Activated naive CD4-positive, alpha-beta T cell treated with anti-CD3 and anti-CD28 coated beads for 36 hours (primary cell): ENCODE measurements around the gene PAX9. TPM values are rescaled to one million over a fixed set of nuclear protein-coding genes. Genes with fewer than 3 reads are reported as not detected.

Source experiments
- CTCF ChIA-PET: fragments of 350-600 bp; sonication (Branson Sonifier 250); formaldehyde crosslinking; loops from one replicate; lab custom pipeline; 2021; ENCODE audit warnings: antibody characterized with exemption; lab: Charles Lee
- DNase-seq: peaks from one replicate; pipeline ENCODE4 v3.0.0-alpha.2; 2020
- H3K27ac Mint-ChIP-seq: one replicate; pipeline ENCODE4 v1.8.0; 2021; ENCODE audit warnings: mild to moderate bottlenecking, mixed read lengths
- H3K27me3 Mint-ChIP-seq: one replicate; pipeline ENCODE4 v1.8.0; 2021; ENCODE audit warnings: low read depth, mixed read lengths
- H3K36me3 Mint-ChIP-seq: one replicate; pipeline ENCODE4 v1.8.0; 2021; ENCODE audit warnings: low read depth, mixed read lengths
- H3K4me1 Mint-ChIP-seq: one replicate; pipeline ENCODE4 v1.8.0; 2021; ENCODE audit warnings: low read depth, mixed read lengths
- H3K4me3 Mint-ChIP-seq: one replicate; pipeline ENCODE4 v1.8.0; 2021; ENCODE audit warnings: mild to moderate bottlenecking, moderate library complexity, mixed read lengths
- H3K9me3 Mint-ChIP-seq: one replicate; pipeline ENCODE4 v1.8.0; 2021; ENCODE audit warnings: mixed read lengths
- intact Hi-C: fragments of 100-400 bp; cut with micrococcal nuclease; formaldehyde crosslinking; loops from one replicate; pipeline ENCODE4 v1.15.1; 2023
- total RNA-seq, 2 experiments: library from RNA; stranded (reverse); gene quantifications; one replicate each; pipeline ENCODE4 v1.2.3, GENCODE V29; 2021

Gene PAX9
- total RNA-seq, 2 experiments from 2014 or later: not detected

DNA sequence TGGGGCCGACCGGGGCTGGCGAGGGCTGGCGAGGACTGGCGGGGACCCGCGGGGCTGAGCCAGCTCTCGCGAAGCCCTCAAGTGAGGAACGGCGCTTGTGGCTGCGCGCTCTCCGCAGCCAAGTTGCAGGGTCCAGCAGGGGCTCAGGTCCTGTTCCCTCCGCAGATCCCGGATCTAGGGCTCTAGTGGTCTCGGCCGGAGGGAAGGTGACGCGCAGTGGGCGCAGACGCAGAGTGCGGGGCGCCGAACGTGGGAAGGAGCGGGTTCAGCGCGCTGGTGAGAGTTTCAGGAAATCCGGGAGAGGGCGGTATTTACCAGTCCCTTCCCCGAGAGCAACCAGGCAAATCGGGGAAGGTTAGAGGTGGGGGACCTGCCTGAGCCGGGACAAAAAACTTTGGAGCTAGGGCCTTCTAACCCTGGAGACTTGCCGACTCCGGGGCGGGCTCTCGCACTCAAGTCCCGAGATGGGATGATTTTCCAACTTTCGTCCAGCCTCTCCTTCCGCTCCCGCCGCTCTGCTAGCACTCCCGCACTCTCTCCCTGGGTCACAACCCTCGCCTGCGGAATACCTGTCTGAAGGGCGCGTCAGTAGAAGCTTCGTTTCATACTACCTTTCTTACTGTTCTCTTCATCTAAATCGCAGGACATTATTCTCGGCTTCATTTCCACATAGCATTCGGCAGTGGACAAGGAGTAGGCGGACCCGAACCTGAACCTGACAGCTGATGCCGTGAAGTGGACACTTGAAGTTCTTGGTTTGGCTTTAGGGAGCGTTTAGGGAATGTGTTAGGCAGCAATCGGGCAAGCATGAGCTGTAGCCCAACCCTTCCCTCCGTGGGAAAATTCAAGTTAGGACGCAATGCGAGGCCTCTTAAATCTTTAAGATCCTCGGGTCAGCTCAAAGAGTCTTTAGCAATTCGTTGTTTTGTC, 13.6 kb upstream of the PAX9 start:
- CTCF ChIA-PET: no interaction called here

DNA sequence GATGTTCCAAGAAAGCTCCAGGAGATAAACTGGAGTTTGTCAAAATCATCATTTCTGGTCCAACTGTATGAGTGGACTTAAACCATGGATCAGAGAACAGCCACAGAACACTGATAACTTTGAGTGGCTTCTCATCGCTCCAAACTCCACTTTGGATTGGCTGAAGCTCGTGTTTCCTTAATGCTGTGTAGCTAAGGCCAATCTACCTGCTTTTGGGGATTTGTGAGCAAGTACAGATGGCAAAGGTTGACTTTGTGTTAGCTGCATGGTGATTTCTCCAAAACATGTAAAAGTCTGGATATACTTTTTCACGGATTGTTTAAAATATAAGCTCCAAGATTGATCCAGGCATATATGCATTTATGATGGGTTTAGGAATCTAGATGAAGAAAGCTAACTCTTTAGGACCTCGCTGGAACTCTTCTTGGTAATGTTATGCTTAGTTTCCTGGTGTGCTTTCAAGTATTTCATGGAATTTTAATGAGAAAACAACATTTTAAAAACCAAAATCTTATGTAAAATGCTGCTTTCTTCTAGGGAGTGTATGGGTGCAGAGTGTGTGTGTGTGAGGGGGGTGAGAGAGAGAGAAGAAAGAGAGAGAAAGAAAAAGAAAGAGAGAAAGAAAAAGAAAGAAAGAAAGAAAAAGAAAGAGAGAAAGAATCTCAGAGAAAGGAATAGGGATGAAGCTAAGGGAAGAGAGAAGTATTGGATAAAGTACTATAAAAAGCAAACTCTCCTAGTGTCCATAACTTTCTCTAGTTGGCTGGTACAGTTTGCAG, 11.6 kb upstream of the PAX9 start:
- Mint-ChIP-seq H3K27ac (no peak overlapping the region), H3K36me3 (peaks cover 1% of the 10 kb centered on the region), H3K4me3 (no peak overlapping the region), H3K9me3 (no peaks in the 10 kb centered on the region), H3K4me1 (peaks cover 9% of the 10 kb centered on the region), H3K27me3 (peaks cover 66% of the 10 kb centered on the region)
- no peak for DNase-seq
- intact Hi-C loops: loop anchor here (5.0 kb wide), 1 partner anchor 502 kb away; no protein-coding TSS in a partner anchor
- CTCF ChIA-PET: interaction anchor here (0.6 to 1.4 kb wide), 4 partner anchors 10 to 500 kb away, joined by 3 to 4 read pairs (median 4); no protein-coding TSS in a partner anchor

More for the DNA sequence above, 13.6 kb upstream of the PAX9 start:
- H3K4me3 Mint-ChIP-seq: no peak overlapping the region
- H3K36me3 Mint-ChIP-seq: peaks cover 1% of the 10 kb centered on the region
- no peak overlapping the region for H3K27ac Mint-ChIP-seq
- peaks cover 59% of the 10 kb centered on the region for H3K27me3 Mint-ChIP-seq
- intact Hi-C loops: loop anchor here (1.0 to 5.0 kb wide), 2 partner anchors 294 to 504 kb away; no protein-coding TSS in a partner anchor
- DNase-seq: no peak
- peaks cover 5% of the 10 kb centered on the region for H3K4me1 Mint-ChIP-seq
- H3K9me3 Mint-ChIP-seq: no peaks in the 10 kb centered on the region

- H3K4me3 Mint-ChIP-seq: no peak overlapping the region
- H3K4me1 Mint-ChIP-seq: peaks cover 25% of the 10 kb centered on the region
- peaks cover 74% of the 10 kb centered on the region for H3K27me3 Mint-ChIP-seq
- no peak overlapping the region for H3K27ac Mint-ChIP-seq
- DNase-seq: no peak
- intact Hi-C loops: no loop called here
- H3K9me3 Mint-ChIP-seq: no peaks in the 10 kb centered on the region
- peaks cover 1% of the 10 kb centered on the region for H3K36me3 Mint-ChIP-seq
- CTCF ChIA-PET: no interaction called here
Observed at GRCh38 chr14:36652542-36653201, 9.0 kb upstream of the PAX9 start.

DNA sequence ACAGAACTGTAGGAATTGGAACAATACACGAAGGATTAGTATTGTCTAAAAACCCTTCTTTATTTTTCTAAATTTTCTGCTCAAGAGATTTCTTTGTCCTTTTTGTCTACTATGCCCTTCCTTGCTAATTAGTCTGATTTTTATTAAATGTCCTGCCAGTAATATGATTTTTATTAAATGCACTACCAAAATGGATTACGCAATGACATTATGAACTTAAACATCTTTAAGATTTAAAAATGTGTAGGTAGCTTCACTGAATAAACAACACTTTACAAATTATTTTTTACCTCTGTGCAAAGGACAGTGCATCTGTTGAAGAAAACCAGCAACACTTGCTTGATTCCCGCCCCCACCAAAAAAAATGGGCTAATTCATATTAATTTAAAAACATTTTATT, 8.2 kb upstream of the PAX9 start:
- no peaks in the 10 kb centered on the region for H3K9me3 Mint-ChIP-seq
- H3K4me1 Mint-ChIP-seq: peaks cover 21% of the 10 kb centered on the region

DNA sequence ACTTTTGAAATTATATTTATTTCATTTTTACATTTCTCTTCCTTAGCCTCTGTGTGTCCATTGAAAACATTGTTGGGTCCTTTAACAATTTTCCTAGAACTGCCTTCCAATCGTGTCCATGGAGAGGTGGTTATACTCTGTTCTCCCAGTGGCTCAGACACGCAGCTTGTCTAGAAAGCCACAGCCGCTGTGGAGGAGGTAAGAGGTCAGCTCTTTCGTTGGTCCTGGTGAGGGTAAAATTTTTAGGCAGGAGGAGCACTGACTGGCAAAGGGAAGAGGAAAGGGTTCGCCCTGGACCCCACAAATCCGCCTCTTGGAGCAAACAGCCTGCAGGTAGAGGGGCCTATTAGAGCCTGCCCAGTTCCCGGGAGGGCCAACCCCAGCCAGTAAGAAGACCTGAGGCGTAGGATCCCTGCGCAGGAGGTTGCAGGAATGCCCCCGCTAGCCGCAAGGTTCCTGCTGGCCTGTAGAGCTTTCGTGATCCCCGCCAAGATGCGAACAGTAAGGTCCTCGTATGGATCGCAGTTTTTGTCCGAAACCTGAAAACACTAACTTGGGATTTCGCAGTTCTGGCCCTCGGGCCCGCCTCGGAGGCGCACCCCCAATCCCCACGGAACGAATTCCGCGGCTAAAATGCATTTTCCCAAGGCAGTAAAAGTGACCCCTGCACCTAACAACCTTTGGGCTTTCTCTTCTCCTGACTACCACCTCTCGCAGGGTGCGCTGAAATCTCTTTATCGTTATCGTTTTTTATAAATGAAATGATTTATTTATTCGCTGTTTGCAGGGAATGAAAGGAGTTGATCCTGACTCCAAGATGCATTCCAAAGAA, 7.5 kb upstream of the PAX9 start:
- Mint-ChIP-seq H3K36me3 (no peaks in the 10 kb centered on the region), H3K27ac (no peak overlapping the region), H3K4me3 (no peak overlapping the region), H3K9me3 (no peaks in the 10 kb centered on the region), H3K27me3 (peaks cover 73% of the 10 kb centered on the region), H3K4me1 (peaks cover 25% of the 10 kb centered on the region)
- intact Hi-C loops: no loop called here
- CTCF ChIA-PET: no interaction called here
- DNase-seq: no peak

More for the DNA sequence above, 8.2 kb upstream of the PAX9 start:
- CTCF ChIA-PET: no interaction called here
- intact Hi-C loops: no loop called here
- DNase-seq: no peak
- Mint-ChIP-seq H3K27ac (no peak overlapping the region), H3K4me3 (no peak overlapping the region), H3K36me3 (no peaks in the 10 kb centered on the region), H3K27me3 (peaks cover 74% of the 10 kb centered on the region)

DNA sequence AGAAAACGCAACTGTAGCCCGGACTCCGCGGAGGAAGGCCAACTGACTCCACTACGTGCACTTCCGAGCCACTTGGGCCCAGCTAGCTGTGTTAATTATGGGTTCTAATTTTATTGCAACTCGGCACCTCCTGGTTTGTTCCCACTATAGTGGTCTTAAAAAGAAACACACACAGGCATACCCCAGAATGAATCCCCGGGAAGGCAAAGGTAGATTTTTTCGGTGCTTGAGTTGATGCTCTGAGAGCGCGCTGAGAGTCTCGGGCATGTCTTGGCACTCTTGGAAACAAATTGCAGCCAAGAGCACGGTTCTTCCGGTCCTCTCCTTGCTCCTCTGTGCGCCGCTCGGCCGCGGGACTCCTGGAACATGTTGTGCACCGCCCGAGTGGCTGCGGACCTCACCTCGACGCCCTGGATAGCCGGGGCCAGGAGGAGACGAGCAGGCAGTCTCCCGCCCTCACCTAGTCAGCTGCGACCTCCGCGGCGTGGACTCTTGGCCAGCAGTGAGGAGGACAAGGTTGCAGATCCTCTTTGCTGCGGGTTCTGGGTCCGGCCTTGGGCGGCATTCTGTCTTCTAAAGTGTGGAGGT, 6.8 kb upstream of the PAX9 start:
- Mint-ChIP-seq H3K27me3 (peaks cover 78% of the 10 kb centered on the region), H3K4me1 (peaks cover 26% of the 10 kb centered on the region), H3K4me3 (no peak overlapping the region), H3K9me3 (no peaks in the 10 kb centered on the region), H3K27ac (no peak overlapping the region), H3K36me3 (no peaks in the 10 kb centered on the region)
- intact Hi-C loops: no loop called here
- DNase-seq: no peak
- CTCF ChIA-PET: interaction anchor here (1.1 kb wide), 1 partner anchor 9 kb away, joined by 3 read pairs; no protein-coding TSS in a partner anchor

DNA sequence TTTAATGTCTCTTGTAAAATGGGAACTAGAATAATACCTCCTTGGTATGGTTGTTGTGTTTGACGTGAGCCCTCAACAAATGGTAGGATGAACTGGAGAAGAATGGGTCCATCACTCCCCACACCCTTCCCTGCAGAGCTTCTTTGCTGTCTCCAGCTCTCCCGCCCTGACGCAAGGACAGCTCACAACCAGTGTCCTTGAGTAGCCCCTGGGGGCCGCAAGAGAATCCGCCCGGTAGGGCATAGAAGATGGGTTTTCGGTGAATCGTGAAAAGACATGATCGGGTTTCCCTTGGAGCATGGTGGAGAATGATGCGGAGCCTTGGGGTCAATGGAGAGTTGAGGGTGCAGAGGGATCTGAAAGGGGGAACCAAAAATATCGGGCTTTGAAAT, 6.1 kb upstream of the PAX9 start:
- H3K4me3 Mint-ChIP-seq: no peak overlapping the region

GRCh38 chr14:36655963-36656686, 5.5 kb upstream of the PAX9 start:
- no peak overlapping the region for H3K4me3 Mint-ChIP-seq
- CTCF ChIA-PET: interaction anchor here (0.7 to 1.6 kb wide), 5 partner anchors 11 to 135 kb away, joined by 3 read pairs; no protein-coding TSS in a partner anchor
- peaks cover 27% of the 10 kb centered on the region for H3K4me1 Mint-ChIP-seq
- DNase-seq: peak; percentile 62
- no peaks in the 10 kb centered on the region for H3K9me3 Mint-ChIP-seq
- H3K36me3 Mint-ChIP-seq: no peaks in the 10 kb centered on the region
- intact Hi-C loops: loop anchor here (1.0 to 2.0 kb wide), 4 partner anchors 8 to 287 kb away; partner anchors contain the start of gene NKX2-8
- H3K27ac Mint-ChIP-seq: no peak overlapping the region
- H3K27me3 Mint-ChIP-seq: peaks cover 82% of the 10 kb centered on the region

More for the DNA sequence above, 6.1 kb upstream of the PAX9 start:
- Mint-ChIP-seq H3K4me1 (peaks cover 26% of the 10 kb centered on the region), H3K27ac (no peak overlapping the region), H3K9me3 (no peaks in the 10 kb centered on the region), H3K27me3 (peaks cover 80% of the 10 kb centered on the region), H3K36me3 (no peaks in the 10 kb centered on the region)
- CTCF ChIA-PET: interaction anchor here (1.1 to 1.6 kb wide), 3 partner anchors 10 to 134 kb away, joined by 3 read pairs; no protein-coding TSS in a partner anchor
- intact Hi-C loops: no loop called here
- no peak for DNase-seq

DNA sequence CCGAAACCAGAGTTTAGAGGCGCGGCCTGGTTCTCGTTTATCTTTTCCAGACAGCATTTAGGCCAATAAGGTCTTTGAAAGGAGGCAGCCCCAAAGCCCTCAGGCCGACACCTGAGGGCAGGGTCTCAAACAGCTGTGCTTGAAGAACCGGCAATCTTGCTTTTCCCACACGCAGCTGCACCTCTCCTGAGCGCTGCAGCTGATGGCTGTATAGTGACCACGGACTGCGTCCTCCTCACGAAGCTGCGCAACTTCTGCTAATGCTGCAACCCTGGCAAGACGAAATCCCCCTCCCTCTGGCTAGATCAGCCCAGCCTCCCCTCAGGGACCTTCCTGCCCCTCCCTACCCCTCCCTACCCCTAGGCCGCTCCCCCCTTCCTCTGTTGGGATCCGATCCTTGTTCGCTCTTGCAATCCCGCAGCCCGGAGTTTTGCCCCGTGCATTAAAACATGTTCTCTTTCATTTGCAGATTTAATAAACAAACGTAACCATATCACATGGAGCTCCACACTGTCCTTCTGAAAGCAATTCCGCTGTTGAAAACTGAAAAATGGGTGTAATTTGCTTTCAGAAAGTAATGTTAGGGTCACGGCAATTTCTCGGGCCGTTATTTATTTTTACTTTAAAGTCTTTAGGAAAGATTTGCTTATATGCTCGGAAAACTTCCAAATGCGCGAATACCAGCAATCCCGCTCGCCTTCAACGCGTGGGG, 4.8 kb upstream of the PAX9 start:
- H3K36me3 Mint-ChIP-seq: no peaks in the 10 kb centered on the region
- intact Hi-C loops: loop anchor here (1.0 to 2.0 kb wide), 4 partner anchors 7 to 286 kb away; partner anchors contain the start of gene NKX2-8
- H3K9me3 Mint-ChIP-seq: no peaks in the 10 kb centered on the region
- peaks cover 88% of the 10 kb centered on the region for H3K27me3 Mint-ChIP-seq
- no peak for DNase-seq
- peaks cover 34% of the 10 kb centered on the region for H3K4me1 Mint-ChIP-seq
- no peak overlapping the region for H3K27ac Mint-ChIP-seq
- peak overlapping the region; percentile 16 for H3K4me3 Mint-ChIP-seq
- CTCF ChIA-PET: interaction anchor here (0.7 to 1.6 kb wide), 5 partner anchors 19 to 136 kb away, joined by 3 read pairs; no protein-coding TSS in a partner anchor
